ENCODE results near the gene UGCG.
"Not testable (repeated sequence)": the region's sequence is repeated elsewhere in the genome, so short reads cannot be mapped to it uniquely, and the experiment has no call there.

The UGCG gene

DNA sequence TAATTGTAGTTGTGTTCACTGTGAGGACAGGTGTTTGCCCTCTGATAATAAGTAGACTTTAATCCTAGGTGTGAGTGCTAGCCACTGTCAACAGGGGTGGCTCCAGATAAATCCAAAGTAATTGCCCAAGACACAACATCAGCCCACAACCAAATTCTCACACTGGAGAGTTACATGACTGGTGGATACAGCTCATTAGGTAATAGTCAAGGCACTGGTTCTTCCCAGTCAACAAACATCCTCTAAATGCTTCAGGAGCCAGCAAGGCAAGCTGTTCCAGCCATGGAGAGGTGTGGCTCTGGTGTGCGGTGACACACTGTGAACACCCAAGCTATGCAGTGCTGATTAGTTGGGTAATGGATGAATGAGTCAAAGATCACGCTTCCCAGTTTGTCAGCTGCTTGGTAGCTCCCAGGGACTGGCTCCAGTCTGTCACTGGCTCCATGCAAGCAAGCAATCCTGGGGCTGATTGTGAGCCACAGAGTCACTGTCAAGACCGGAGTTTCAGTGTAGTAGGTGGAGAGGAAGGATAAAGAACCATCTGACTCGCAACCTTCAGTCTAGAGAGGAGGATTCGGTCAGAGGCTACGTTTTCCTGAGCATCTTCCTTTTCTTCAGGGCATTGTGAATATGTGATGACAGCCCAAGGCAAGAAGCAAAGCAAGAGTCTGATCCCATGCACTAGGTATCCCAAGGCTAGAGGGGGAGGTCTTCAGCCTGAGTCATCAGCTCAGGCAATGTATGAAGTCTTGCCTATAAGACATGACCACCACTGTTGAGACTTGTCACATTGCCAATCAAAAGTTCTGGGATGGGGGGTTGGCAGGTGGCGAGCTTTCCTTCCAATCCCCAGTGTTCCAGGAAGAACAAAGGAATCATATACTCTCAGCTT, 63.1 kb downstream of the UGCG start:
- no peaks in the 10 kb centered on the region for H3K4me1 ChIP-seq
- in situ Hi-C loops (cut with MboI; ENCODE audit: low sequenced_read_pairs): no loop called here
- H3K27me3 ChIP-seq (ENCODE audit: low read depth): no peaks in the 10 kb centered on the region
- no peak overlapping the region for H3K4me3 ChIP-seq
- DNase-seq (ENCODE audit: low spot score in 2 of 2): no peak
- no peaks in the 10 kb centered on the region for H3K36me3 ChIP-seq (replicated peaks)
- no peaks in the 10 kb centered on the region for H3K9me3 ChIP-seq

DNA sequence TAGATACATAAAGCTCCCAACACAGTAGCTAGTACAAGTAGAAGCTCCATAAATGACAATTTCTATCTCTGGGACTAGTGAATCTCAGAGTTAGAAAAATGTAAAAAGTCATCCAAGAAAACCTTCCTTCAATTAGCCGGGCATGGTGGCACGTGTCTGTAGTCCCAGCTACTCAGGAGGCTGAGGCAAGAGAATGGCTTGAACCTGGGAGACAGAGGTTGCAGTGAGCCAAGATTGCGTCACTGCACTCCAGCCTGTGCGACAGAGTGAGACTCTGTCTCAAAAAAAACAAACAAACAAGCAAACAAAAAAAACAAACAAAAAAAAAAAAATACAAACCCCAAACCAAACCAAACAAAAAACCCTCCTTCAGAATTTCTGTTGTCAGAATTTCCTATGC, 63.9 kb downstream of the UGCG start:
- DNase-seq (ENCODE audit: low spot score in 2 of 2); H3K27me3 ChIP-seq (ENCODE audit: low read depth); in situ Hi-C loops (cut with MboI; ENCODE audit: low sequenced_read_pairs); H3K4me1 ChIP-seq; H3K9me3 ChIP-seq; H3K4me3 ChIP-seq; H3K36me3 ChIP-seq (replicated peaks): not testable (repeated sequence)

DNA sequence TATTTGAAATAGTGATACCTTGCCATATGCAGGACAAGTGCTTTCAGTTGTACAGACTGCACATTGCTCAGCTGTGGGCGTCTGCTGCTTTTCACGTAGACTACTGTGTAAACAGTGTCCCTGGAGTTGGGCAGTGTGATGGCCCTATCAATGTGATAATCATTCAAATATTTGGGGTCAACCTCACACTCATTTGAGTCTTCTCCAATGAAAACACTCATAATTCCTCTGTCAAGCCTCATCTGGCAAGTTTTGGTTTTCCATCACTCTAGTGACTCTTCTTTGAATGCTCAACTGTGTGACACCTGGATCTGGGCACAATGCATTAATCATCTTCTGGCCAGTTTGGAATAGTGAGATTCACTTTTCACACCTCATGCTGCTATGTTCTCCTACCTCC, 64.4 kb downstream of the UGCG start:
- no peaks in the 10 kb centered on the region for H3K9me3 ChIP-seq
- H3K36me3 ChIP-seq (replicated peaks): no peaks in the 10 kb centered on the region
- in situ Hi-C loops (cut with MboI; ENCODE audit: low sequenced_read_pairs): no loop called here
- no peak for DNase-seq (ENCODE audit: low spot score in 2 of 2)
- no peak overlapping the region for H3K4me3 ChIP-seq
- H3K27me3 ChIP-seq (ENCODE audit: low read depth): no peaks in the 10 kb centered on the region
- no peaks in the 10 kb centered on the region for H3K4me1 ChIP-seq

DNA sequence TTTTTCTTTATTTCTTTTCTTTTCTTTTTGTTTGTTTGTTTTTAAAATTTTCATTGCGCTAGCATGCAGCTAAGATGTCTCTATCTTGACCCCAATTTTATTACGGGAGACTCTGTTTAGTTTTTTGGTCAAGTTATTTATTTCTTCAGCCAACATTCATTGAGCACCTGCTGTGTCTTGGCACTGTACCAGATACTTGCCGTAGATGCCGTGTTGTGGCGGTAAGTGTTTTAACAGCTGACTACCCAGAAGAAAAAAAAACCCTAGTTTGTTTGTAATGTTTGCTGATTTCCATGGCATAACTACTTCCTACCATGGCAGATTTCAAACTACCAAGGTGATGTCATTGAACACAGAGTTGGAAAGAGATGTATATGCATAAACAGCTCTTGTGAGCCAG, 65.0 kb downstream of the UGCG start:
- no peak overlapping the region for H3K4me3 ChIP-seq
- no peak for DNase-seq (ENCODE audit: low spot score in 2 of 2)
- no peaks in the 10 kb centered on the region for H3K4me1 ChIP-seq
- H3K27me3 ChIP-seq (ENCODE audit: low read depth): no peaks in the 10 kb centered on the region
- in situ Hi-C loops (cut with MboI; ENCODE audit: low sequenced_read_pairs): no loop called here
- no peaks in the 10 kb centered on the region for H3K36me3 ChIP-seq (replicated peaks)
- no peaks in the 10 kb centered on the region for H3K9me3 ChIP-seq

DNA sequence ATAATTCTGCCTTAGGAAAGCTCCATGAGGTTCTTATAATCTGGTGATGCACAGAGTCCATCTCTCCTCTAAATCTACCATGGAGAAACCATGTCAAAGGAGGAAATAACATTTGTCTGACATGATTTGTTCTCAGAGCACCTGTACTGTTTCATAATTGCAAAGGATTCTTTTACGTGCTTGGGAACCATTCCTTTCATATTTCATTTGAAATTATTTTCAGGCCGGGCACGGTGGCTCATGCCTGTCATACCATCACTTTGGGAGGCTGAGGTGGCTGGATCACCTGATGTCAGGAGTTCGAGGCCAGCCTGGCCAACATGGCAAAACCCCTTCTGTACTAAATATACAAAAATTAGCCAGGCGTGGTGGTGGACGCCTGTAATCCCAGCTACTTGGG, 65.4 kb downstream of the UGCG start:
- H3K9me3 ChIP-seq: no peaks in the 10 kb centered on the region
- no peaks in the 10 kb centered on the region for H3K4me1 ChIP-seq
- no peaks in the 10 kb centered on the region for H3K36me3 ChIP-seq (replicated peaks)
- no peak overlapping the region for H3K4me3 ChIP-seq
- H3K27me3 ChIP-seq (ENCODE audit: low read depth): no peaks in the 10 kb centered on the region
- in situ Hi-C loops (cut with MboI; ENCODE audit: low sequenced_read_pairs): no loop called here
- DNase-seq (ENCODE audit: low spot score in 2 of 2): no peak

DNA sequence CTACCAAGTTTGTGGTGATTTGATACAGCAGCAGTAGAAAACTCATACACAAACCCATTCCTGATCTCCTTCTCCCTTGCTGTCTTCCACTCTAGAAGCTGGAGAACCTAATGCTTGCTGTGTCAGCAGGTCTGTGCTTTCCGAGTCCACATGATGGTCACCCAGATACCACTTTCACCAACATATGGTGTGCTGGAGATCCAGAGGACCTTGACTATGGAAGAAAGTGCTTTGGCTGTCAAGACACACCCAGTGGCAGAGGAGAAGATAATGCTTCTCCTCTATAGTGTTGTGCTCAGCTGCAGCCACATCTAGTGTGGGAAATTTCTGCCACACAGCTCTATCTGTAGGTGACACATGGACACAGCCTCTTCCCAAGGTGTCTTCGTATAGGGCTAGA, 67.4 kb downstream of the UGCG start:
- H3K4me3 ChIP-seq: no peak overlapping the region
- no peaks in the 10 kb centered on the region for H3K27me3 ChIP-seq (ENCODE audit: low read depth)
- H3K36me3 ChIP-seq (replicated peaks): no peaks in the 10 kb centered on the region
- H3K9me3 ChIP-seq: no peaks in the 10 kb centered on the region; the same call in 1 of the 2 replicates
- in situ Hi-C loops (cut with MboI; ENCODE audit: low sequenced_read_pairs): no loop called here
- no peaks in the 10 kb centered on the region for H3K4me1 ChIP-seq
- DNase-seq (ENCODE audit: low spot score in 2 of 2): no peak

DNA sequence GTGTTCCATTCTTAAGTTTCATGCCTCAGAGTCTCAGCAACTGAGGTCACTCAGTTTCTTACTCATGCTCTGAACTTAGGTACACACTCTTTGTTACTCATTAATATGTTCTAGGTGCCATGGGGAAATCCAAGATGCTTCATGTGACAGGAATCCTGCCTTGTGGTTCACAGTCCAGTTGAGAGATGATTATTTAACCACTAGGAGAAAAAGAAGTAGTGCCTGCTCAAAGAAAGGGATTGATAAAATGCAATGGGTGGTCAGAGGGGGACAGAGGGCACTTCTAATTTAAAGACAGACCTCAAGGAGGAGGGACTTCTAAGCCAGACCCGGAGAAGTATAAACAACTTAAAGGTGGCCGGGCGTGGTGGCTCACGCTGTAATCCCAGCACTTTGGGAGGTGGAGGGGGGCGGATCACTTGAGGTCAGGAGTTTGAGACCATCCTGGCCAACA, 69.0 kb downstream of the UGCG start:
- DNase-seq (ENCODE audit: low spot score in 2 of 2): no peak
- in situ Hi-C loops (cut with MboI; ENCODE audit: low sequenced_read_pairs): no loop called here

DNA sequence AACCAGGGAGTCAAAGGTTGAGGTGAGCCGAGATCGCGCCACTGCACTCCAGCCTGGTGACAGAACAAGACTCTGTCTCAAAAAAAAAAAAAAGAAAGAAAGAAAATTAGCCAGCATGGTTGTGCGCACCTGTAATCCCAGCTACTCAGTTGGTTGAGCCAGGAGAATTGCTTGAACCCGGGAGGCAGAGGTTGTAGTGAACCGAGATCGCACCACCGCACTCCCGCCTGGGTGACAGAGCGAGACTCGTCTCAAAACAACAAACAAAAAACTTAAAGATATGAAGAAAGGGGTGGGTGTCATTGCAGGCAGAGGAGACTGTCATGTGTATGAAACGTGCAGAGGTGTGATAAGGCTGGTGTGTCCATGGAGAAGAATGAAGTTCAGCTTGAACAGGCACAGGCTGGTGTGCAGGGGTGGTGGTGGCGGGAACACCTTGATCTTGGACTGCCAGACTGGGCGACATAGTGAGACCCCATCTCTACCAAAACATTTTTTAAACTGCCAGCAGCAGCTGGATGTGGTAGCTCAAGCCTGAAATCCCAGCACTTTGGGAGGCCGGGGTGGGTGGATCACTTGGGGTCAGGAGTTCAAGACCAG, 69.6 kb downstream of the UGCG start:
- DNase-seq (ENCODE audit: low spot score in 2 of 2): no peak
- Histone ChIP-seq H3K36me3 (replicated peaks) (no peaks in the 10 kb centered on the region), H3K9me3 (no peaks in the 10 kb centered on the region; the same call in 1 of the 2 replicates), H3K4me1 (no peaks in the 10 kb centered on the region), H3K4me3 (no peak overlapping the region), H3K27me3 (ENCODE audit: low read depth) (no peaks in the 10 kb centered on the region)
- in situ Hi-C loops (cut with MboI; ENCODE audit: low sequenced_read_pairs): no loop called here

More for the DNA sequence above, 69.0 kb downstream of the UGCG start:
- Histone ChIP-seq H3K4me3 (no peak overlapping the region), H3K4me1 (no peaks in the 10 kb centered on the region), H3K9me3 (no peaks in the 10 kb centered on the region; the same call in 1 of the 2 replicates), H3K36me3 (replicated peaks) (no peaks in the 10 kb centered on the region), H3K27me3 (ENCODE audit: low read depth) (no peaks in the 10 kb centered on the region)

DNA sequence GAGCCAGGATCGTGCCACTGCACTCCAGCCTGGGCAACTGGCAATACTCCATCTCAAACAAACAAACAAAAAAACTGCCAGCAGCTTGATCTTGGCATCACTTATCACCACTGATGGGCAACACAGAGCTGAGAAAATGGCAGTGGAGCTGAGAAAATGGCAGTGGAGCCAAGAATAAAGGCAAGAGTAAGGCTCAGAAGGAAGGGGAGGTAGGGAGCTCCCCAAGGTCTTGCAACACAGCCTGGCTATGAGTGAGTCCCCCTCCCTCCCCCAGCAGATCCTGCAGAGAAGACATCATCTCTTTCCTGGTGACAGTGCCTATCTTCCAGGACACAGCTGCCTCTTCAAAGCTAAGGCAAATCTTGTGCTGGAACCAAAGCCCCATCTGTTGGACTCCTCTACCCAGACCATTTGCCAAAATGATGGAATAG, 70.3 kb downstream of the UGCG start:
- H3K9me3 ChIP-seq: no peaks in the 10 kb centered on the region; the same call in 1 of the 2 replicates
- no peaks in the 10 kb centered on the region for H3K4me1 ChIP-seq
- in situ Hi-C loops (cut with MboI; ENCODE audit: low sequenced_read_pairs): no loop called here
- H3K36me3 ChIP-seq (replicated peaks): no peaks in the 10 kb centered on the region
- H3K27me3 ChIP-seq (ENCODE audit: low read depth): no peaks in the 10 kb centered on the region
- DNase-seq (ENCODE audit: low spot score in 2 of 2): no peak
- no peak overlapping the region for H3K4me3 ChIP-seq

DNA sequence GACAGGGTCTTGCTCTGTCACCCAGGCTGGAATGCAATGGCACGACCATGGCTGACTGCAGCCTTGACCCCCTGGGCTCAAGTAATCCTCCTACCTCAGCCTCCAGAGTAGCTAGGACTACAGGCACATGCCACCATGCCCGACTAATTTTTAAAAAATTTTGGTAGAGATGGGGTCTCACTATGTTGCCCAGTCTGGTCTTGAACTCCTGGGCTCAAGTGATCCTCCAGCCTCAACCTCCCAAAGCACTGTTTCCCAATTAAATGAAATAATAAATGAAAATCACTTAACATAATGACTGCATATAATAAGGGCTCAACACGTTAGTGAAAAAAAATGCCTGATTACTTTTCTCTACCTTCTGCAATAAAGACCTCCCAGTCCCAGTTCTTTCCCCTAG, 71.0 kb downstream of the UGCG start:
- DNase-seq (ENCODE audit: low spot score in 2 of 2): no peak
- Histone ChIP-seq H3K9me3 (no peaks in the 10 kb centered on the region; the same call in 1 of the 2 replicates), H3K4me1 (no peaks in the 10 kb centered on the region), H3K36me3 (replicated peaks) (no peaks in the 10 kb centered on the region), H3K27me3 (ENCODE audit: low read depth) (no peaks in the 10 kb centered on the region), H3K4me3 (no peak overlapping the region)
- in situ Hi-C loops (cut with MboI; ENCODE audit: low sequenced_read_pairs): no loop called here

DNA sequence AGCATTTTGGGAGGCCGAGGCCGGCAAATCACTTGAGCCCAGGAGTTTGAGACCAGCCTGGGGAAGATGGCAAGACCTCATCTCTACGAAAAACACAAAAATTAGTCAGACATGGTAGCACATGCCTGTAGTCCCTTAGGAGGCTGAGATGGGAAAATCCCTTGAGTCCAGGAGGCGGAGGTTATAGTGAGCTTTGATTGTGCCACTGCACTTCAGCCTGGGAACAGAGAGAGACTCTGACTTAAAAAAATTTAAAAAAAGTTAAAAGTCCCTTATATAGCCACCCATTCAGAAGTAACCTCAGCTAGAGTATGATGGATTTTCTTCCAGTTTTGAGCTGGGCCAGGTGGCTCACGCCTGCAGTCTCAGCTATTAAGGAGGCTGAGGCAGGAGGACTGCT, 72.4 kb downstream of the UGCG start:
- in situ Hi-C loops (cut with MboI; ENCODE audit: low sequenced_read_pairs): no loop called here

DNA sequence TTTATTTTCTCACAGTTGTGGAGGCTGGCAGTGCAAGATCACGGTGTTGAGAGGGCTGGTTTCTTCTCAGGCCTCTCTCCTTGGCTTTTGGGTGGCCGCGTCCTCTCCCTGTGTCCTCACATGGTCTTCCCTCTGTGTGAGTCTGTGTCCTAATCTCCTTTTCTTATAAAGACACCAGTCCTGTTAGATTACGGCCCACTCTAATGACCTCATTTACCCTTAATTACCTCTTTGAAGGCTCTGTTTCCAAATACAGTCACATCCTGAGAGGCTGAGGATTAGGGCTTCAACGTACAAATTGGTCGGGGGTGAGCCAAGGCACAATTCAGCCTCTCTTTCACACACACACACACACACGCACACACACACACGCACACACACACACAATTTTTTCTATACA, 73.0 kb downstream of the UGCG start:
- H3K27me3 ChIP-seq (ENCODE audit: low read depth): no peaks in the 10 kb centered on the region
- no peaks in the 10 kb centered on the region for H3K36me3 ChIP-seq (replicated peaks)
- in situ Hi-C loops (cut with MboI; ENCODE audit: low sequenced_read_pairs): no loop called here
- no peak for DNase-seq (ENCODE audit: low spot score in 2 of 2)
- H3K4me1 ChIP-seq: peaks cover 5% of the 10 kb centered on the region
- no peaks in the 10 kb centered on the region; the same call in 1 of the 2 replicates for H3K9me3 ChIP-seq
- no peak overlapping the region for H3K4me3 ChIP-seq

More for the DNA sequence above, 72.4 kb downstream of the UGCG start:
- Histone ChIP-seq H3K27me3 (ENCODE audit: low read depth) (no peaks in the 10 kb centered on the region), H3K9me3 (no peaks in the 10 kb centered on the region; the same call in 1 of the 2 replicates), H3K4me1 (no peaks in the 10 kb centered on the region; the same call in 1 of the 2 replicates), H3K36me3 (replicated peaks) (no peaks in the 10 kb centered on the region), H3K4me3 (no peak overlapping the region)
- DNase-seq (ENCODE audit: low spot score in 2 of 2): no peak

DNA sequence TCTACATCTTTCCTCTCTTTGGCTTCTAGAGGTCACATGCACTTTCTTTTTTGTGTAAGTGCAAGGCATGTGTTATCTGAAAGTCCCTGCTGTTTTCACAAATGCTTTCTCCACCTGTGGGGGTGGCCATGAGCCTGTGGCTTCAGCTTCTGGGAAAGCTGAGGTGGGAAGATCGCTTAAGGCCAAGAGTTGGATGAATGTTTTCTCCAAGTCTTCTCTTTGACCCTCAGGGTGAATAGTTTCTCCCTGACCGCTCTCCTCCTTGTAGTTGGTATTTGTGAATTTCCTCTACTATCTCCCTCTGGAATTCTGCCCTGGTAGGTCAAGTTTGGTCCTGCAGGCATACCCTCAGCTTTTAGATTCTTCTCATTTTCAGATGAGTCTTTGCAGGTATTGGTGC, 74.2 kb downstream of the UGCG start:
- H3K4me1 ChIP-seq: peaks cover 6% of the 10 kb centered on the region
- H3K36me3 ChIP-seq (replicated peaks): no peaks in the 10 kb centered on the region
- no peak overlapping the region for H3K4me3 ChIP-seq
- H3K27me3 ChIP-seq (ENCODE audit: low read depth): no peaks in the 10 kb centered on the region
- DNase-seq (ENCODE audit: low spot score in 2 of 2): no peak
- H3K9me3 ChIP-seq: no peaks in the 10 kb centered on the region; the same call in 1 of the 2 replicates
- in situ Hi-C loops (cut with MboI; ENCODE audit: low sequenced_read_pairs): no loop called here

DNA sequence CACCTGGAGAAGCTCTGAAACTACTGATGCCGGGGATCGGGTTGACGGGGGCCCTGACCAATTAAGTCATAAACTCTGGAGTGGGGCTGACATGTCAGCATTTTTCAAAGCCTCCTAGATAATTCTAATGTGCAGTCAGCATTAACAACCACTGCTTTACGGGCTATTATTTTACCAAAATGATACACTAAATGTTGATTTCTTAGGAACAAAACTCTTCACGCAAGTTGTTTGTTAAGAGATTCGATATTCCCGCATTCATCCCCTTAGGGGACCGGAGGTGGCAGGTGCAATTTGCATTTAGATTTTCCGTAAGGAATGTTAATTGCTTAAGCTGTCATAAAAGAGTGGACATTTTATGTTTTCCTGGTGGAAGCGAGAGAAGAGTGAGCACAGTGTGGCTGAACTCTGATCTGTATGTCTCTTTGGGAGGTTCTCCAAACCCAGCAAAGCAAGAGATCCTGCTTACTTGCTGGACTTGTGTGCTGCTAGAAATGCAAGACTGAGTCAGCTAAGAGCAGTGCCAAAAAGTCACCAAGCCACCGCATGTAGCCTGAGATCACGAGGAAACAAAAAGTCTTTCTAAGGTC, 77.6 kb downstream of the UGCG start:
- DNase-seq (ENCODE audit: low spot score in 2 of 2): peak; percentile 16 to 22
- no peaks in the 10 kb centered on the region for H3K27me3 ChIP-seq (ENCODE audit: low read depth)
- H3K4me3 ChIP-seq: no peak overlapping the region
- in situ Hi-C loops (cut with MboI; ENCODE audit: low sequenced_read_pairs): no loop called here
- H3K9me3 ChIP-seq: no peaks in the 10 kb centered on the region
- H3K4me1 ChIP-seq: peaks cover 6% of the 10 kb centered on the region
- H3K36me3 ChIP-seq (replicated peaks): no peaks in the 10 kb centered on the region
